Measurements from ENCODE around the gene ART1.

DNA sequence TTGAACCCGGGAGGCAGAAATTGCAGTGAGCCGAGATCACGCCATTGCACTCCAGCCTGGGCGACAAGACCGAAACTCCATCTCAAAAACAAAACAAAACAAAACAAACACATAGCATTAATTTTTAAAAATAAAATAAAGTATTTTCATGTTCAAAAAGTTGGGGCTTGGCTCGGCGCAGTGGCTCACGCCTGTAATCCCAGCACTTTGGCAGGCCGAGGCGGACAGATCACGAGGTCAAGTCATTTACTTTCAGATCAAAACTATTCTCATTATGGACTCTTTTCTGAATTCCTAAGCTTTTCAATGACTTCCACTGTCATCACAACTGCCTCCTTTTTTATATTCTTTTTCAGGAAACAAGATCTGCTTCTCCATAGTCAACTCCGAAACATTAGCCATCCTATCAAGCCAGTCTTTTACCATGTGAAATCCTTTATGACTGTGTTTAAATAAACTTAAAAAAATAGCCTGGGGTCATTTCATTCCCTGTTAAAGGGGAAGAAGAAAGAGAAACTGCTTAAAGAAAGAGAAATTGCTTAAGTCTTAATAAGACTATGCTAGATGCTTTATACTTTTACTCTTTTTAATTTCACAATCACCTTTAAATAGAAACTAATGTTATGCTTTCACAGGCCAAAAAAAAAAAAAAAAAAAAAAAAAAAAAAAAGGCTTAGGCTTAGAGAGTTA, 39.3 kb downstream of the ART1 start:
- no peak for TF ChIP-seq POLR2A (IDR thresholded peaks at IDR 0.05; ENCODE audit: low read depth, low read length)
- no peak for TF ChIP-seq POLR2AphosphoS5 (IDR thresholded peaks at IDR 0.05; ENCODE audit: low read depth, low read length)

All from GM12892 (cell line).